GM12864 (cell line): Measurements from ENCODE around the gene INSM1.
"Not testable (repeated sequence)": the region's sequence is repeated elsewhere in the genome, so short reads cannot be mapped to it uniquely, and the experiment has no call there.

Source experiments
- DNase-seq: peaks from one replicate; pipeline ENCODE4 v3.0.0-alpha.2; 2011; ENCODE audit warnings: low read depth
- H3K4me3 ChIP-seq: 2 replicates; pipeline ENCODE4 v1.5.1; 2011; ENCODE audit warnings: mild to moderate bottlenecking, low read depth, low read length, control low read depth
- CTCF ChIP-seq: IDR thresholded peaks from 2 replicates; pipeline ENCODE4 v1.5.1; 2011; ENCODE audit warnings: low read depth, mild to moderate bottlenecking, moderate library complexity, low read length, control low read depth, inconsistent platforms; ENCODE audit errors: missing control alignments

INSM1 gene

DNA sequence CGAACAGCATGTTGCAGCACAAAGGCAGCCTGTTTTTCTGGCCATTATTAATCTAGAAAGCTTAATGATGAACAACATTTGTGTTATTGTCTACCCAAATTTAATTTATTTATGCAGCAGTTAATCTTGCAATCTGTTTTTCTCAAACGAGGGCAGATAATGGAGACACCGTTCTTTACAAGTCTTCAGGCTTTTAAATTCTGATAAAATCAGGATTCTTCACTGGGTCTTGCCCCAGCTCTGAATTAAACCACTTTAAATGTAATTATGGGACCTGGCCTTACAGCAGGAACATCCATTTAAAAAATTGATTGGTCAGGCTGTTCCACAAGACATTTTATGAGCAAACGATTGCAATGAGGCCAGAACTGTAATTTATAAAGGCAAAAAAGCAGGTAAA lies 26.5 kb upstream of the INSM1 start:
- DNase-seq: no peak
- no peak overlapping the region for H3K4me3 ChIP-seq
- TF ChIP-seq CTCF: no peak

DNA sequence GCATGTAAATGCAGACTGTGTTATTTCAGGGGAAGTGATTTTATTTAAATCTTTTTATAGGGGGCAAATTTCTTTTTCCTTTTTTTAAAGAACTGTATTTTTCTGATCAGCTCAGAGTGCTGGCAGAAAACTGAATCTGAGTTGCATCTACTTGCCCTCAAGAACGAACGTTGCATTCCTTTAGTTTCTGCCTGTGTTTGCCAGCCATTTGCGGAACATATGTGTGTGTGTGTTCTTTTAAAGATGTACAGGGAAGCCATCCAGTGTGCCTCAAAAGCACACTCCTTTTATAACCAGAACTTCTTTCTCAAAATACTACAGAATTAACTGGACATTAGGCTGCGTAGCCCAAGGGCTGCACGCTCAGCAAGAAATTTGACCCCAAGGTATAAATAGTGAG lies 25.8 kb upstream of the INSM1 start:
- no peak for TF ChIP-seq CTCF
- DNase-seq: no peak
- no peak overlapping the region for H3K4me3 ChIP-seq

DNA sequence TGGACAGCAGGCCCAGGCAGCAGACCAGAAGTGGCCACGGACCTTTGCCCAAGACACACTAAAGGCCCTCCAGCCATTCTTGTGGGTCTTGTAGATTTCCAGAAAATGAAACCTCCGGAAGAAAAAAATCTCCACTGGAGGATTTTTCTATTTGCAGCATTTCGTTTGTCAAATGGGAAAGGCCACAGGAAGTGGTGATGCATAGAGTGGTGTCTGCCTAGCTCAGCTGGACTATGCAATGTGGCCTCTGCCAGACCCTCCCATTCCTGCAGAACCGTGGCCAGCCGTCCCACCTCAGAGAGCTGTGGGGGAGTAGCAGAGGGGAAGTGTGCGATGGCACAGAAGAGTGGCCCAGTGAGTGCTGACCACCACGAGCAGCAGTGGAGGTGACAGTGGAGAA lies 24.0 kb upstream of the INSM1 start:
- no peak overlapping the region for H3K4me3 ChIP-seq
- no peak for TF ChIP-seq CTCF
- DNase-seq: no peak

GRCh38 chr20:20344476-20344875 lies 23.4 kb upstream of the INSM1 start:
- DNase-seq: no peak
- no peak for TF ChIP-seq CTCF
- no peak overlapping the region for H3K4me3 ChIP-seq

DNA sequence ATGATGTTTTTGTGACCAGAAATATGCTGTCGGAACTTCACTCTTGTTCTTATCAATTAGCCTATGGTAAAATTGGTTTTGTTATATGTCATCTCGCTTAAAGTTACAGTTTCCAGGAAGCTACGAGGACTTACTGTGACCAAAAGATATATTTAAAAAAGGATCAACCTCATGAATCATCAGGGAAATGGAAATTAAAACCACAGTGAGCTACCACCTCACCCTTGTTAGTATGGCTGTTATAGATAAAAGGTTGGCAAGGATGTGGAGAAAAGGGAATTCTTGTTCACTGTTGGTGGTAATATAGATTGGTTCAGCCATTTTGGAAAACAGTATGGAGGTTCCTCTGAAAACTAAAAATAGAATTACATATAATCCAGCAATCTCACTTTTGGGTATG lies 14.3 kb upstream of the INSM1 start:
- H3K4me3 ChIP-seq: no peak overlapping the region
- no peak for DNase-seq
- no peak for TF ChIP-seq CTCF

DNA sequence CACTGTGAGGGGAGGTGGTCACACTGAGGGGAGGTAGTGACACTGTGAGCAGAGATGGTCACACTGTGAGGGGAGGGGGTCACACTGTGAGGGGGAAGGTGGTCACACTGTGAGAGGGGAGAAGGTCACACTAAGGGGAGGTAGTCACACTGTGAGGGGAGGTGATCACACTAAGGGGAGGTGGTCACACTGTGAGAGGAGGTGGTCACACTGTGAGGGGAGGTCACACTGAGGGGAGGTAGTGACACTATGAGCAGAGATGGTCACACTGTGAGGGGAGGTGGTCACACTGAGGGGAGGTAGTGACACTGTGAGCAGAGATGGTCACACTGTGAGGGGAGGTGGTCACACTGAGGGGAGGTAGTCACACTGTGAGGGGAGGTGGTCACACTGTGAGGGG lies 12.4 kb upstream of the INSM1 start:
- not testable (repeated sequence) for DNase-seq, H3K4me3 ChIP-seq

DNA sequence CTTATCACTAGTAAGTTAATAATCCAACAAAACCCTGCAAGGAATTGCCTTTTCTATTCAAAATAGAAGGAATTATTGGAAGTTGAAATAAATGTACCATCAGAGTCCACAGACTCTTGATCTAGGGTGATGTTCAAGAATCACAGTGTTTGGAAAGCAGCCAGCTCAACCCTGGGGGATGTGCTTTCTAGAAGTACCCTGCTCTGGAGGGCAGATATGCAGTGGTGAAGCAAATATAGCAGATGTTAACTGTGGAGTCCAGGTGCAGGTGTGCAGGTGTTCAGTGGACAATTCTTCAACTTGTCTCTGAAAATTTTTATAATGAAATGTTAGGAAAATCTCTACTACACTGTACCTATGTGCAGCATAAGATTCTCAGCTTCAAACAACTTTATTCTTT lies 9.1 kb upstream of the INSM1 start:
- no peak for DNase-seq
- TF ChIP-seq CTCF: no peak
- no peak overlapping the region for H3K4me3 ChIP-seq

DNA sequence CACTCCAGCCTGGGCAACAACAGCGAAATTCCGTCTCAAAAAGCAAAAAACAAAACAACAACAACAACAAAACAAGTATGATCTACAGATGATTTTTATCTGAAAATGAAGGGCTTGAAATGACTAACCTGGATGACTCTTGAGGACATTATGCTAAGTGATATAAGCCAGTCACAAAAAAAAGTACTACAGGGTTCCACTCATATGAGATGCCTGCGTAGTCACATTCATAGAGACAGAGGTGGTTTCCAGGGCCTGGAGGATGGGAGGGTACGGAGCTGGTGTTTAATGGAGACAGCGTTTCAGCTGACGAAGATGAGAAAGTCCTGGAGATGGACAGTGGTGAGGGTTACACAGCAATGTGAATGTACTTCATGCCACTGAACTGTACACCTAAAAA lies 8.3 kb upstream of the INSM1 start:
- H3K4me3 ChIP-seq: no peak overlapping the region
- no peak for DNase-seq
- no peak for TF ChIP-seq CTCF
